Measurements from ENCODE around the gene CFAP161. TPM values are rescaled to one million over a fixed set of nuclear protein-coding genes. Genes with fewer than 3 reads are reported as not detected.
A peak's percentile ranks its signal among the peaks of the same experiment; 100 is the strongest.

CFAP161 gene
- total RNA-seq, 1 donor from 2014 or later = not detected

DNA sequence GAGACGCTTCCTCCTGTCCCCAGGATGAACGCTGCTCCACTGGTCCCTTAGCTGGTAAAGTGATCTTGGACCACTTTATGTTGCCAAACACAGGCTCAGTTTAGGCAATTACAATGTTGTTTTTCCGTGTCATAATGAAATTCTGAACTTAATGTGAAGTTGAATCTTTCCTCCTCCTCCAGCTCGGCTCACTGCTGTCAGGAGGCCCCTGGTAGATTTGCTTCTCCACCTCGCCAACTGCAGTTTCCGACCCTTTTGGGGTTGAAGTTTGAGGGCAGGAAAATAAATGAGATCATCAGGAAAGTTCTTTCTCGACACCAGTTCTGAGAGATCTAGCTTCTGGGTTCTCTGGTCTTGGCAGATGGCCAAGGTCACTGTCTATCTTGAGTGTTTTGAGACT lies 27.8 kb downstream of the CFAP161 start:
- TF ChIP-seq, protein P1, sequence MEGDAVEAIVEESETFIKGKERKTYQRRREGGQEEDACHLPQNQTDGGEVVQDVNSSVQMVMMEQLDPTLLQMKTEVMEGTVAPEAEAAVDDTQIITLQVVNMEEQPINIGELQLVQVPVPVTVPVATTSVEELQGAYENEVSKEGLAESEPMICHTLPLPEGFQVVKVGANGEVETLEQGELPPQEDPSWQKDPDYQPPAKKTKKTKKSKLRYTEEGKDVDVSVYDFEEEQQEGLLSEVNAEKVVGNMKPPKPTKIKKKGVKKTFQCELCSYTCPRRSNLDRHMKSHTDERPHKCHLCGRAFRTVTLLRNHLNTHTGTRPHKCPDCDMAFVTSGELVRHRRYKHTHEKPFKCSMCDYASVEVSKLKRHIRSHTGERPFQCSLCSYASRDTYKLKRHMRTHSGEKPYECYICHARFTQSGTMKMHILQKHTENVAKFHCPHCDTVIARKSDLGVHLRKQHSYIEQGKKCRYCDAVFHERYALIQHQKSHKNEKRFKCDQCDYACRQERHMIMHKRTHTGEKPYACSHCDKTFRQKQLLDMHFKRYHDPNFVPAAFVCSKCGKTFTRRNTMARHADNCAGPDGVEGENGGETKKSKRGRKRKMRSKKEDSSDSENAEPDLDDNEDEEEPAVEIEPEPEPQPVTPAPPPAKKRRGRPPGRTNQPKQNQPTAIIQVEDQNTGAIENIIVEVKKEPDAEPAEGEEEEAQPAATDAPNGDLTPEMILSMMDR (conservative IDR thresholded peaks at IDR 0.05; ENCODE audit: low read depth, low read length) = no peak
- no peak for DNase-seq (ENCODE audit: low read depth)
- H3K4me3 ChIP-seq (ENCODE audit: low read depth, low read length) = no peak overlapping the region

DNA sequence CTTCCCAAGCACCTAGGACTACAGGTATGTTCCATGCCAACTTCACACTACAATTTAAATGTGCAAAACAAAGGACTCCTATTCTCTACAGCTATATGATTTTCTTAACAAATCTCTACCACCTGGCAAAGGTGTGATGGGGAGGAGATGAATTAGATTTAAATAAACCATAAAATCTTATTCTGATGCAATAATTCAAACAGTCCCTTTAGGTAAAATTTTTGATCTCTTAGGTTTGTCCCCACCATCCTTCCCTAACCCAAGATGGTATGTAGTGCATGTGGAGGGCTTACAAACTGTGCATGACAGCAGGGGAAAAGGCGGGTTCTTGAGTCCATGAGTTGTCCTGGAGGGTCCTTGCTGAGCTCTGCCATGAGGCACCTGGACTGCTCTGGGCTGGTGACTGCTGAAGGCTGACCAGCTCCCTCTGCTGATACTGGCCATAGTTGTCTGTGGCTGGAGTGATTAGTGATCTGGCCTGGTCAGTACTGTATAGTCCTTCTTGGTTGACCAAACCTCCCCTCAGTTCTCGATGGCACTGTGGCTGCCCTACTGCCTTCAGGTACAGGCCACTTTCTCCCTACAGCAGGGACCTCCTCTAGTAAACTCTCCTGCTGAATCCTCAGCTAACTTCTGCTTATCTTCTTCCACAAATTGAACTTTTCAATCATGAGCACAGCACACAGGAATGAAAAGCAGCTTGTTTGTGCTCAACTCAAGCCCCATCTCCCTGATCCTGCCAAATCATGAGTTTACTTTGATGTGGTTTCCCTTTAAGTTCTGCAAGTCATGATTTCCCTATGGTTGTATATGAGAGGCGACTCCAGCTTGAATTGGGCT lies 30.1 kb downstream of the CFAP161 start:
- TF ChIP-seq, protein P1 (conservative IDR thresholded peaks at IDR 0.05; ENCODE audit: low read depth, low read length) = peak; percentile 25
- H3K4me3 ChIP-seq (ENCODE audit: low read depth, low read length) = no peak overlapping the region
- DNase-seq (ENCODE audit: low read depth) = no peak

DNA sequence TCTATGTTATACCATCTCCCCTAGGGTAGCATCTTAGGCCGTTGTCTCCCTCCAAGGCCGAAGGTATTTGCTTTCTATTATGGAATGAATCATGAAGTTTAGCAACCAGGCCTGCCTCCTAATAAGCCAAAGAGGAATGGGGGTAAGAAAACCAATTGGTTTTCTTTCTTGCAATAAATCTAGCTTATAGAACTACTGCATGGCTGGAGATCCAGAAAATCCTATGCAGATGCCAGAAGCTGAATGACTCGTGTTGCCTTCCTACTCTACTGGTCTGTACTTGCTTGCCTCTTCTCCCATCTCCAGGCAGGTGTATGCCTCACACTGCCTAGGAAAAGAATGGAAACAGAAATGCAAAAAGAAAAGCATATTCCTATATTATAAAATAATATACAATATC lies 31.5 kb downstream of the CFAP161 start:
- H3K4me3 ChIP-seq (ENCODE audit: low read depth, low read length) = no peak overlapping the region
- DNase-seq (ENCODE audit: low read depth) = no peak
- TF ChIP-seq, protein P1 (conservative IDR thresholded peaks at IDR 0.05; ENCODE audit: low read depth, low read length) = no peak

DNA sequence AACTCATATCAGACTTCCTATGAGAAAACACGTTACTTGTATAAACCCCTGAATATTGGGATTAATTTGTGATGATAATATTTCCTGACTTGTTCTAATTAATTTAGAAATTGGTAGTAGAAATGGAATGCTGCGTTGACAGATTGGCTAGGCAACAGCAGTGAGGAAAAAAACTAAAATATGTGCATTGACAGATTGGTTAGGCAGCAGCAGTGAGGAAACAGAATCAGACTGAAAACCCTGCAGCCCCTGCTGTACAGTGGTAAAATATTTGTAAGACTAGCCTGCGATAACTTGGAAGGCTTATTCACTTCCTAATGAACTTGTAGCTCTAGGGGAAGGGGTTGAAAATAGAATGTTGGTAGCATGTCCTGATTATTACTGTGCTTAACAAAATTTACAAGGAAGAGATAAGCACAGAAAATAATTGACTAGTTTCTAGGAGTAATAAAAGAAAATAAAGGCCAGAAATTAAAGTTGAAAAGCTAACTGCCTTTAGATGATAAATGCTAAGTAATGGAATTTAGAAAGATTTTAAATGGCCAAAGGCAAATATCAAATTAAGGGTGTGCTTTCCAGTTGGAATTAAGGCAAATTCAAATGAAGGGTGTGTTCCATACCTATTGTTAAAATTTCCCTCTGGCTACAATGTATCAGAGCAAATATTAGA lies 32.7 kb downstream of the CFAP161 start:
- no peak overlapping the region for H3K4me3 ChIP-seq (ENCODE audit: low read depth, low read length)
- TF ChIP-seq, protein P1 (conservative IDR thresholded peaks at IDR 0.05; ENCODE audit: low read depth, low read length) = no peak
- DNase-seq (ENCODE audit: low read depth) = no peak

DNA sequence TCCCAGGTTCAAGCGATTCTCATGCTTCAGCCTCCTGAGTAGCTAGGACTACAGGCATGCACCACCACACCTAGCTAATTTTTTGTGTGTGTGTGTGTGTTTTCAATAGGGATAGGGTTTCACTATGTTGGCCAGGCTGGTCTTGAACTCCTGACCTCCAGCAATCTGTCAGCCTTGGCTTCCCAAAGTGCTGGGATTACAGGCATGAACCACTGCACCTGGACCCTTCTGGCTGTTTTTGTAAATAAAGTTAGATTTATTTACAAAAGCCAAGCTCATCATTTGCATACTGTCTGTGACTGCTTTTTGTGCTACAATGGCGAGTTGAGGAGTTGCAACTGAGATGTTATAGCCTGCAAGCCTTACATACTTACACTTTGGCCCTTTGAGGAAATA lies 34.1 kb downstream of the CFAP161 start:
- TF ChIP-seq, protein P1 (conservative IDR thresholded peaks at IDR 0.05; ENCODE audit: low read depth, low read length) = no peak
- no peak for DNase-seq (ENCODE audit: low read depth)
- no peak overlapping the region for H3K4me3 ChIP-seq (ENCODE audit: low read depth, low read length)

DNA sequence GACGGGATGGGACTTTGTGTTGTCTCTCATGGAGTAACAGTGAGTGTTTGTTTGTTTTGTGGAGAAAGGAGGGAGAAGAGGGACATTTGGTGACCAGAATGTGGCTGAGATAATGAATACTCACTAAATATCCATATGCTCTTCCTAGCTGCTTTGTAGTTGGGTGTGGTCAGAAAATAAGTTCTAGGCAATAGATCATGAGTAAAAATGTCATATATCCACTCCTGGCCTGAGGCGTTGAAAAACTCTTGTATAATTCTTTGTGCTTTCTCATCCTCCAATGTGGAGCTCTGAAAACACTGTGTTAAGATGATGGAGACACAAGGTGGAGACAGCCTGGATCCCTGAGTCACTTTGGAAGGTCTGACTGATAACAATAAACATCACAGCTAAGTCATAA lies 34.6 kb downstream of the CFAP161 start:
- H3K4me3 ChIP-seq (ENCODE audit: low read depth, low read length) = no peak overlapping the region
- no peak for DNase-seq (ENCODE audit: low read depth)
- TF ChIP-seq, protein P1 (conservative IDR thresholded peaks at IDR 0.05; ENCODE audit: low read depth, low read length) = no peak
